Endothelial cell of umbilical vein (primary cell): ENCODE measurements around the gene MYH9. TPM values are rescaled to one million over a fixed set of nuclear protein-coding genes. Genes with fewer than 3 reads are reported as not detected.
"Not testable (repeated sequence)": the region's sequence is repeated elsewhere in the genome, so short reads cannot be mapped to it uniquely, and the experiment has no call there.

ENCODE experiments used
- BruUV-seq: library from RNA; stranded (reverse); fragments of 400-500 nt; replicated peaks from 2 replicates; lab custom pipeline; 2021; lab: Mats Ljungman, UMichigan
- CTCF ChIA-PET: fragments of 300-600, 350-600 bp; sonication (Branson Sonifier 250); formaldehyde crosslinking; loops from one replicate; lab custom pipeline; 2021; ENCODE audit warnings: antibody characterized with exemption, inconsistent platforms; lab: Charles Lee
- POLR2A ChIA-PET: fragments of 300-600, 350-600 bp; sonication (Branson Sonifier 250); formaldehyde crosslinking; loops from one replicate; lab custom pipeline; 2021; ENCODE audit warnings: antibody characterized with exemption, inconsistent platforms; lab: Charles Lee
- DNase-seq: peaks from one replicate; pipeline ENCODE4 v3.0.0-alpha.2; 2011; ENCODE audit warnings: low read depth, low spot score
- FAIRE-seq: peaks from 2 replicates; lab custom pipeline; 2011; peaks lifted over from hg19 to GRCh38; lab: Jason Lieb, UNC
- H2AFZ ChIP-seq: 2 replicates; pipeline ENCODE4 v1.6.0; 2012; ENCODE audit warnings: low read depth, low read length, control low read depth, inconsistent platforms
- H3K27ac ChIP-seq: 2 replicates; pipeline ENCODE4 v1.5.1; 2011; ENCODE audit warnings: low read depth, mild to moderate bottlenecking, control low read depth, low read length, moderate library complexity; ENCODE audit not compliant: insufficient read depth
- H3K27me3 ChIP-seq, 2 experiments: 2 replicates each; pipeline versions ENCODE4 v1.6.0 to v1.6.1; 2011; ENCODE audit warnings: low read length in 2 of 2, mixed read lengths in 1 of 2; ENCODE audit not compliant: control insufficient read depth in 2 of 2, insufficient read depth in 2 of 2
- H3K36me3 ChIP-seq, 2 experiments: 2 replicates in 1 of 2; 3 replicates in 1 of 2; pipeline ENCODE4 v1.5.1; 2011; ENCODE audit warnings: low read length in 2 of 2, mild to moderate bottlenecking in 1 of 2, moderate library complexity in 1 of 2; ENCODE audit not compliant: control insufficient read depth in 2 of 2, insufficient read depth in 2 of 2; ENCODE audit errors: extremely low read depth in 1 of 2
- H3K4me1 ChIP-seq: 3 replicates; pipeline ENCODE4 v1.5.1; 2011; ENCODE audit warnings: mild to moderate bottlenecking, low read length; ENCODE audit not compliant: control insufficient read depth, insufficient read depth; ENCODE audit errors: extremely low read depth
- H3K4me2 ChIP-seq: 2 replicates; pipeline ENCODE4 v1.6.1; 2011; ENCODE audit warnings: low read length, control low read depth, mixed read lengths; ENCODE audit not compliant: insufficient read depth
- H3K4me3 ChIP-seq, 3 experiments: fragments of 200-600 bp in 1 of 3; sonication (generic), shearing (Covaris generic) in 1 of 3; replicated peaks in 1 of 3; 2 replicates each; pipeline ENCODE4 v1.5.1; 2011 to 2016; ENCODE audit warnings: control low read depth in 3 of 3, low read length in 3 of 3, mild to moderate bottlenecking in 2 of 3, inconsistent platforms in 1 of 3, low read depth in 1 of 3, moderate library complexity in 1 of 3; ENCODE audit not compliant: insufficient read depth in 1 of 3
- H3K79me2 ChIP-seq: 2 replicates; pipeline ENCODE4 v1.6.0; 2012; ENCODE audit warnings: low read length, inconsistent platforms; ENCODE audit not compliant: control insufficient read depth, insufficient read depth
- H3K9ac ChIP-seq: replicated peaks from 2 replicates; pipeline ENCODE3; 2011; ENCODE audit warnings: low read length, control low read depth; ENCODE audit not compliant: insufficient read depth; ENCODE audit errors: extremely low read depth
- H3K9me1 ChIP-seq: replicated peaks from 3 replicates; pipeline ENCODE4 v1.6.0; 2011; ENCODE audit warnings: mild to moderate bottlenecking, low read length; ENCODE audit not compliant: control insufficient read depth, insufficient read depth; ENCODE audit errors: extremely low read depth
- H3K9me3 ChIP-seq: replicated peaks from 2 replicates; pipeline ENCODE4 v1.5.1; 2012; ENCODE audit warnings: low read length, inconsistent platforms; ENCODE audit not compliant: control insufficient read depth, insufficient read depth
- H4K20me1 ChIP-seq: replicated peaks from 2 replicates; pipeline ENCODE3; 2011; ENCODE audit warnings: mild to moderate bottlenecking, low read length; ENCODE audit not compliant: control insufficient read depth, insufficient read depth; ENCODE audit errors: extremely low read depth
- FOS ChIP-seq: IDR thresholded peaks from 2 replicates; pipeline ENCODE4 v1.6.1; 2011; ENCODE audit warnings: mild to moderate bottlenecking, low read length, moderate library complexity, borderline replicate concordance; ENCODE audit not compliant: insufficient read depth
- GATA2 ChIP-seq: IDR thresholded peaks from 2 replicates; pipeline ENCODE4 v1.7.0; 2011; ENCODE audit warnings: low read depth, mild to moderate bottlenecking, moderate library complexity, mixed read lengths, low read length; ENCODE audit not compliant: insufficient read length, insufficient read depth
- JUN ChIP-seq: IDR thresholded peaks from 2 replicates; pipeline ENCODE4 v1.6.1; 2011; ENCODE audit warnings: borderline replicate concordance, low read depth; ENCODE audit not compliant: insufficient read length, insufficient read depth
- dilution Hi-C: fragments of 300-500 bp; cut with MboI; formaldehyde crosslinking; loops from one replicate; pipeline ENCODE4 v1.15.0; 2019; ENCODE audit warnings: low sequenced_read_pairs; ENCODE audit not compliant: extremely low pct_ligation_motif_present
- intact Hi-C: fragments of 100-400 bp; cut with micrococcal nuclease; formaldehyde crosslinking; loops from one replicate; pipeline ENCODE4 v1.10.0; 2022
- polyA plus RNA-seq, 4 experiments: library from polyadenylated mRNA; depleted of rRNA in 3 of 4; stranded (reverse) in 3 of 4; unstranded in 1 of 4; fragments of >200 nt; gene quantifications; 2 replicates each; pipeline versions ENCODE4 v1.2.1 to v1.2.3, GENCODE V29; 2011 to 2012; ENCODE audit warnings: missing spikeins in 1 of 4
- total RNA-seq: library from RNA; stranded (reverse); gene quantifications from 2 replicates; pipeline ENCODE4 v1.2.3, GENCODE V29; 2021

MYH9 gene
- total and polyA plus RNA-seq, 2 donors (not counting 3 experiments of a cell fraction or from before 2014, with no cell fraction given) = 188 to 1,413 TPM

GRCh38 chr22:36430863-36431262, 43.1 kb upstream of the MYH9 start:
- Histone ChIP-seq H3K9me3 (no peaks in the 10 kb centered on the region), H3K79me2 (no peaks in the 10 kb centered on the region), H3K4me1 (peaks cover 26% of the 10 kb centered on the region), H3K27me3 (no peaks in the 10 kb centered on the region), H2AFZ (no peak overlapping the region), H3K36me3 (no peaks in the 10 kb centered on the region), H3K4me3 (no peak overlapping the region), H3K4me2 (no peak overlapping the region), H4K20me1 (no peaks in the 10 kb centered on the region), H3K9ac (no peak overlapping the region), H3K9me1 (no peaks in the 10 kb centered on the region), H3K27ac (no peak overlapping the region)
- peak; percentile 70 for TF ChIP-seq JUN
- no peak for TF ChIP-seq GATA2
- peak; percentile 40 for TF ChIP-seq FOS
- ChIA-PET POLR2A (no interaction called here), CTCF (interaction anchor here (0.6 to 1.6 kb wide), 2 partner anchors 11 to 72 kb away, joined by 3 read pairs; no protein-coding TSS in a partner anchor)
- dilution Hi-C loops (no loop called here), intact Hi-C loops (no loop called here)
- peak; percentile 72 for FAIRE-seq
- peak; percentile 58 for DNase-seq
- BruUV-seq = no TSS peak

- dilution Hi-C loops, BruUV-seq: not testable (repeated sequence)
These were observed 40.2 kb upstream of the MYH9 start for GRCh38 chr22:36427952-36428351.

More at GRCh38 chr22:36427952-36428351, 40.2 kb upstream of the MYH9 start:
- H3K27me3 ChIP-seq, H3K4me3 ChIP-seq, CTCF ChIA-PET, H3K9me3 ChIP-seq, H3K9ac ChIP-seq, POLR2A ChIA-PET, H3K9me1 ChIP-seq, H3K4me2 ChIP-seq, H3K79me2 ChIP-seq, intact Hi-C loops, FAIRE-seq, H2AFZ ChIP-seq, H4K20me1 ChIP-seq, H3K36me3 ChIP-seq, H3K27ac ChIP-seq, DNase-seq: not testable (repeated sequence)
- peaks cover 22% of the 10 kb centered on the region for H3K4me1 ChIP-seq
